ENCODE results near the gene ARR3. TPM values are rescaled to one million over a fixed set of nuclear protein-coding genes. Genes with fewer than 3 reads are reported as not detected.
"Not testable (repeated sequence)": the region's sequence is repeated elsewhere in the genome, so short reads cannot be mapped to it uniquely, and the experiment has no call there.

The ARR3 gene
- total and polyA plus RNA-seq, 5 donors from 2014 or later, result not detected

- ATAC-seq (ENCODE audit: low read depth in 2 of 2); H3K27me3 ChIP-seq (ENCODE audit: control insufficient read depth, insufficient read depth, low read length); H3K4me3 ChIP-seq (ENCODE audit: low read depth, low read length); H3K27me3 Mint-ChIP-seq; H3K4me1 Mint-ChIP-seq; DNase-seq; H3K4me3 Mint-ChIP-seq; H3K36me3 Mint-ChIP-seq; H3K36me3 ChIP-seq (ENCODE audit: control insufficient read depth, insufficient read depth, low read length); H3K27ac ChIP-seq (ENCODE audit: insufficient read depth, low read length, poor library complexity, severe bottlenecking); H3K9me3 Mint-ChIP-seq; H3K27ac Mint-ChIP-seq; H3K4me1 ChIP-seq (ENCODE audit: control insufficient read depth, insufficient read depth, low read length, poor library complexity, severe bottlenecking); H3K9me3 ChIP-seq (ENCODE audit: control insufficient read depth in 2 of 2, low read length in 2 of 2): not testable (repeated sequence)
These were observed 24.5 kb upstream of the ARR3 start for GRCh38 chrX:70243601-70244000.

GRCh38 chrX:70244881-70245280, 23.3 kb upstream of the ARR3 start:
- H3K4me3 Mint-ChIP-seq, result no peak overlapping the region
- Histone ChIP-seq H3K27me3 (ENCODE audit: control insufficient read depth, insufficient read depth, low read length) (no peaks in the 10 kb centered on the region), H3K4me3 (ENCODE audit: low read depth, low read length) (no peak overlapping the region), H3K27ac (ENCODE audit: insufficient read depth, low read length, poor library complexity, severe bottlenecking) (no peak overlapping the region), H3K4me1 (ENCODE audit: control insufficient read depth, insufficient read depth, low read length, poor library complexity, severe bottlenecking) (no peaks in the 10 kb centered on the region), H3K9me3 (ENCODE audit: control insufficient read depth in 2 of 2, low read length in 2 of 2) (no peaks in the 10 kb centered on the region), H3K36me3 (ENCODE audit: control insufficient read depth, insufficient read depth, low read length) (no peaks in the 10 kb centered on the region)
- no peak for ATAC-seq (ENCODE audit: low read depth in 2 of 2)
- no peak for DNase-seq
- H3K27ac Mint-ChIP-seq, result no peak overlapping the region
- no peaks in the 10 kb centered on the region for H3K36me3 Mint-ChIP-seq
- no peaks in the 10 kb centered on the region for H3K4me1 Mint-ChIP-seq
- no peaks in the 10 kb centered on the region for H3K27me3 Mint-ChIP-seq
- peaks cover 0 to 3% (median 0%) of the 10 kb centered on the region in 7 donors for H3K9me3 Mint-ChIP-seq

- no peaks in the 10 kb centered on the region for H3K27me3 ChIP-seq (ENCODE audit: control insufficient read depth, insufficient read depth, low read length)
- Mint-ChIP-seq H3K4me3 (no peak overlapping the region), H3K36me3 (no peaks in the 10 kb centered on the region), H3K4me1 (no peaks in the 10 kb centered on the region), H3K9me3 (peaks cover 0 to 3% (median 0%) of the 10 kb centered on the region in 7 donors), H3K27ac (no peak overlapping the region), H3K27me3 (no peaks in the 10 kb centered on the region)
- DNase-seq (no peak), ATAC-seq (ENCODE audit: low read depth in 2 of 2) (no peak)
- no peaks in the 10 kb centered on the region for H3K36me3 ChIP-seq (ENCODE audit: control insufficient read depth, insufficient read depth, low read length)
- no peak overlapping the region for H3K27ac ChIP-seq (ENCODE audit: insufficient read depth, low read length, poor library complexity, severe bottlenecking)
- H3K9me3 ChIP-seq (ENCODE audit: control insufficient read depth in 2 of 2, low read length in 2 of 2), result no peaks in the 10 kb centered on the region
- H3K4me1 ChIP-seq (ENCODE audit: control insufficient read depth, insufficient read depth, low read length, poor library complexity, severe bottlenecking), result no peaks in the 10 kb centered on the region
- no peak overlapping the region for H3K4me3 ChIP-seq (ENCODE audit: low read depth, low read length)
These were observed 20.9 kb upstream of the ARR3 start for GRCh38 chrX:70247252-70247651.

GRCh38 chrX:70252491-70252890, 15.6 kb upstream of the ARR3 start:
- H3K4me1 ChIP-seq (ENCODE audit: control insufficient read depth, insufficient read depth, low read length, poor library complexity, severe bottlenecking), result no peaks in the 10 kb centered on the region
- H3K27me3 ChIP-seq (ENCODE audit: control insufficient read depth, insufficient read depth, low read length), result no peaks in the 10 kb centered on the region
- peaks cover 0 to 4% (median 0%) of the 10 kb centered on the region in 7 donors for H3K9me3 Mint-ChIP-seq
- H3K27ac Mint-ChIP-seq, result no peak overlapping the region
- no peaks in the 10 kb centered on the region for H3K4me1 Mint-ChIP-seq
- no peaks in the 10 kb centered on the region for H3K36me3 ChIP-seq (ENCODE audit: control insufficient read depth, insufficient read depth, low read length)
- DNase-seq (no peak), ATAC-seq (ENCODE audit: low read depth in 2 of 2) (no peak)
- no peak overlapping the region for H3K27ac ChIP-seq (ENCODE audit: insufficient read depth, low read length, poor library complexity, severe bottlenecking)
- H3K4me3 Mint-ChIP-seq, result no peak overlapping the region
- no peak overlapping the region for H3K4me3 ChIP-seq (ENCODE audit: low read depth, low read length)
- H3K27me3 Mint-ChIP-seq, result no peaks in the 10 kb centered on the region
- no peaks in the 10 kb centered on the region for H3K9me3 ChIP-seq (ENCODE audit: control insufficient read depth in 2 of 2, low read length in 2 of 2)
- H3K36me3 Mint-ChIP-seq, result no peaks in the 10 kb centered on the region

GRCh38 chrX:70253377-70254062, 14.6 kb upstream of the ARR3 start:
- no peaks in the 10 kb centered on the region for H3K36me3 ChIP-seq (ENCODE audit: control insufficient read depth, insufficient read depth, low read length)
- no peak overlapping the region for H3K4me3 Mint-ChIP-seq
- no peak for ATAC-seq (ENCODE audit: low read depth in 2 of 2)
- no peaks in the 10 kb centered on the region for H3K4me1 Mint-ChIP-seq
- H3K4me3 ChIP-seq (ENCODE audit: low read depth, low read length), result no peak overlapping the region
- H3K4me1 ChIP-seq (ENCODE audit: control insufficient read depth, insufficient read depth, low read length, poor library complexity, severe bottlenecking), result no peaks in the 10 kb centered on the region
- H3K27ac ChIP-seq (ENCODE audit: insufficient read depth, low read length, poor library complexity, severe bottlenecking), result no peak overlapping the region
- H3K27me3 Mint-ChIP-seq, result no peaks in the 10 kb centered on the region
- H3K36me3 Mint-ChIP-seq, result no peaks in the 10 kb centered on the region
- peaks cover 0 to 2% (median 0%) of the 10 kb centered on the region in 7 donors for H3K9me3 Mint-ChIP-seq
- no peaks in the 10 kb centered on the region for H3K9me3 ChIP-seq (ENCODE audit: control insufficient read depth in 2 of 2, low read length in 2 of 2)
- no peaks in the 10 kb centered on the region for H3K27me3 ChIP-seq (ENCODE audit: control insufficient read depth, insufficient read depth, low read length)
- DNase-seq, result no peak
- H3K27ac Mint-ChIP-seq, result no peak overlapping the region

- no peak for DNase-seq
- no peak for ATAC-seq (ENCODE audit: low read depth in 2 of 2)
- no peaks in the 10 kb centered on the region for H3K27me3 Mint-ChIP-seq
- Histone ChIP-seq H3K36me3 (ENCODE audit: control insufficient read depth, insufficient read depth, low read length) (no peaks in the 10 kb centered on the region), H3K4me1 (ENCODE audit: control insufficient read depth, insufficient read depth, low read length, poor library complexity, severe bottlenecking) (no peaks in the 10 kb centered on the region), H3K4me3 (ENCODE audit: low read depth, low read length) (no peak overlapping the region), H3K27ac (ENCODE audit: insufficient read depth, low read length, poor library complexity, severe bottlenecking) (no peak overlapping the region), H3K27me3 (ENCODE audit: control insufficient read depth, insufficient read depth, low read length) (no peaks in the 10 kb centered on the region), H3K9me3 (ENCODE audit: control insufficient read depth in 2 of 2, low read length in 2 of 2) (no peaks in the 10 kb centered on the region)
- peaks cover 0 to 2% (median 0%) of the 10 kb centered on the region in 7 donors for H3K9me3 Mint-ChIP-seq
- no peak overlapping the region for H3K4me3 Mint-ChIP-seq
- no peaks in the 10 kb centered on the region for H3K4me1 Mint-ChIP-seq
- no peak overlapping the region for H3K27ac Mint-ChIP-seq
- no peaks in the 10 kb centered on the region for H3K36me3 Mint-ChIP-seq
These were observed 14.1 kb upstream of the ARR3 start for GRCh38 chrX:70254063-70254400.

GRCh38 chrX:70254909-70255308, 13.2 kb upstream of the ARR3 start:
- no peaks in the 10 kb centered on the region for H3K36me3 ChIP-seq (ENCODE audit: control insufficient read depth, insufficient read depth, low read length)
- ATAC-seq (ENCODE audit: low read depth in 2 of 2) (no peak), DNase-seq (no peak)
- no peaks in the 10 kb centered on the region for H3K4me1 ChIP-seq (ENCODE audit: control insufficient read depth, insufficient read depth, low read length, poor library complexity, severe bottlenecking)
- no peak overlapping the region for H3K27ac ChIP-seq (ENCODE audit: insufficient read depth, low read length, poor library complexity, severe bottlenecking)
- H3K9me3 ChIP-seq (ENCODE audit: control insufficient read depth in 2 of 2, low read length in 2 of 2), result no peaks in the 10 kb centered on the region
- H3K4me3 Mint-ChIP-seq, result no peak overlapping the region
- no peak overlapping the region for H3K27ac Mint-ChIP-seq
- H3K4me1 Mint-ChIP-seq, result no peaks in the 10 kb centered on the region
- H3K27me3 Mint-ChIP-seq, result no peaks in the 10 kb centered on the region
- no peaks in the 10 kb centered on the region for H3K27me3 ChIP-seq (ENCODE audit: control insufficient read depth, insufficient read depth, low read length)
- H3K4me3 ChIP-seq (ENCODE audit: low read depth, low read length), result no peak overlapping the region
- H3K9me3 Mint-ChIP-seq, result peaks cover 0 to 1% (median 0%) of the 10 kb centered on the region in 7 donors
- H3K36me3 Mint-ChIP-seq, result no peaks in the 10 kb centered on the region

GRCh38 chrX:70255452-70255851, 12.7 kb upstream of the ARR3 start:
- H3K36me3 Mint-ChIP-seq, result no peaks in the 10 kb centered on the region
- peaks cover 0 to 1% (median 0%) of the 10 kb centered on the region in 7 donors for H3K9me3 Mint-ChIP-seq
- Histone ChIP-seq H3K27ac (ENCODE audit: insufficient read depth, low read length, poor library complexity, severe bottlenecking) (no peak overlapping the region), H3K27me3 (ENCODE audit: control insufficient read depth, insufficient read depth, low read length) (no peaks in the 10 kb centered on the region), H3K4me3 (ENCODE audit: low read depth, low read length) (no peak overlapping the region), H3K4me1 (ENCODE audit: control insufficient read depth, insufficient read depth, low read length, poor library complexity, severe bottlenecking) (no peaks in the 10 kb centered on the region), H3K9me3 (ENCODE audit: control insufficient read depth in 2 of 2, low read length in 2 of 2) (no peaks in the 10 kb centered on the region), H3K36me3 (ENCODE audit: control insufficient read depth, insufficient read depth, low read length) (no peaks in the 10 kb centered on the region)
- ATAC-seq (ENCODE audit: low read depth in 2 of 2) (no peak), DNase-seq (no peak)
- H3K27me3 Mint-ChIP-seq, result no peaks in the 10 kb centered on the region
- H3K4me3 Mint-ChIP-seq, result no peak overlapping the region
- no peak overlapping the region for H3K27ac Mint-ChIP-seq
- no peaks in the 10 kb centered on the region for H3K4me1 Mint-ChIP-seq
